Upper lobe of left lung (tissue), 4 donors: ENCODE results near the gene RGS17.

Source experiments
- CTCF ChIP-seq, 6 experiments: fragments of 450-650 bp in 4 of 6; fragments of 200-600 bp in 2 of 6; sonication (generic) in 2 of 6; IDR thresholded peaks; one replicate each; pipeline ENCODE4 v1.5.1; 2016 to 2019; ENCODE audit warnings: antibody characterized with exemption in 6 of 6
- EP300 ChIP-seq, 4 donors: sonication (generic); formaldehyde crosslinking; IDR thresholded peaks; one replicate each; pipeline ENCODE4 v1.5.1; 2017; ENCODE audit warnings: antibody characterized with exemption in 4 of 4, control low read depth in 2 of 4
- POLR2A ChIP-seq, 4 donors: fragments of 450-650 bp; IDR thresholded peaks; one replicate each; pipeline ENCODE4 v1.5.1; 2016 to 2017; ENCODE audit warnings: antibody characterized with exemption in 4 of 4, mild to moderate bottlenecking in 2 of 4
- POLR2AphosphoS5 ChIP-seq, 2 donors: sonication (generic); formaldehyde crosslinking; IDR thresholded peaks; one replicate each; pipeline ENCODE4 v1.5.1; 2017; ENCODE audit warnings: antibody characterized with exemption in 2 of 2

GRCh38 chr6:153130515-153131036 lies 506 bp downstream of the RGS17 start:
- TF ChIP-seq POLR2A (IDR thresholded peaks at IDR 0.05) (no peak), CTCF (IDR thresholded peaks at IDR 0.05) (no peak), EP300 (IDR thresholded peaks at IDR 0.05) (no peak), POLR2AphosphoS5 (IDR thresholded peaks at IDR 0.05) (no peak)
